ENCODE results near the gene SEC14L5. TPM values are rescaled to one million over a fixed set of nuclear protein-coding genes. Genes with fewer than 3 reads are reported as not detected.

The SEC14L5 gene
- total RNA-seq, 1 experiment from 2014 or later, result not detected

DNA sequence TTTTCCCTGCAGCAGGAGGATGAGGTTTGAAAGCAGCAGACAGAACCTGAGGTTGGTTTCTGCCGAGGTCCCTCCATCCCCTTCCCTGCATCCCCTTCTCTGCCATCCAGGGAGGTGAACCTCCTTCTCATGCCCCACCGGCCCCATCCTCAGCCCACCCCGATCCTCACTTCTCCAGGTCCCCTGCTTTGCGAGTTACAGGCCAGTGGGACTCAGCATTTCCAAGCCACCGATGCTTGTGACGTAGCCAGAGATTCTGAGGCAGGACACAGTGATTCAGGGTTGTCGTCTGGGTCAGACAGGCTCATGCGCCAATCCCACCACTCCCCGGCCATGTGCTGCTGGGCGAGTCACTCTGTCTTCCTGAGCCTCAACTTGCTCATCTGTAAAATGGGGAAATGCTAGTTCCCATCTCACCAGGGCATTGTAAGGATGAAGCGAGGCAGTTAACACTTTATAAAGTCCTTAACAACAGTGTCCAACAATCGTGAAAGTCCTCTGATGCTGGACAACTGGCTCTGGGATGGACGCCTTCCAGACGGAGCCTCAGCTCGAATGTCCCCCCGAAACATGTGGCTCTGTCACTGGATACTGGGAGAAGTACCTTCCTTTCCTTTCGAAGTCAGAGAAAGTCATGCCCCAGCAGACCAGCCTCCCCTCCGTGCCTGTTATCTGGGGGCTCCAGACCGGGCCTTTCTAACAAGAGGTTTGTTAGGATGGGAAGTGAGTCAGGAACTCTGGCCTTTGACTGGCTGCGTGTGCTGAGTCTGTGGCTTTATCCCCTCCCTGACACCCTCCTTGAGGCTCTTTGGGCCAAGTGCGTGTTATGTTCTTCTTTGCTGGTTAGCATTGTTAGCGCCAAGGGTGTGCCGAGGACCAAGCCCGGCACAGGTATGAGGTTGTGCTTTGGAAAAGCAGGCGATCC lies 21.9 kb downstream of the SEC14L5 start:
- no peak overlapping the region for H3K4me3 ChIP-seq
- no peaks in the 10 kb centered on the region for H3K4me1 ChIP-seq
- no peaks in the 10 kb centered on the region; the same call in 1 of the 2 replicates for H3K9me3 ChIP-seq (replicated peaks)
- no peak overlapping the region for H3K27ac ChIP-seq
- no peaks in the 10 kb centered on the region for H3K36me3 ChIP-seq
- DNase-seq, result no peak
- no peaks in the 10 kb centered on the region for H3K27me3 ChIP-seq

- Histone ChIP-seq H3K9me3 (replicated peaks) (no peaks in the 10 kb centered on the region; the same call in 1 of the 2 replicates), H3K27me3 (no peaks in the 10 kb centered on the region), H3K36me3 (no peaks in the 10 kb centered on the region), H3K27ac (no peak overlapping the region), H3K4me1 (no peaks in the 10 kb centered on the region), H3K4me3 (no peak overlapping the region)
- no peak for DNase-seq
These were observed 22.6 kb downstream of the SEC14L5 start for GRCh38 chr16:4980691-4981090.

DNA sequence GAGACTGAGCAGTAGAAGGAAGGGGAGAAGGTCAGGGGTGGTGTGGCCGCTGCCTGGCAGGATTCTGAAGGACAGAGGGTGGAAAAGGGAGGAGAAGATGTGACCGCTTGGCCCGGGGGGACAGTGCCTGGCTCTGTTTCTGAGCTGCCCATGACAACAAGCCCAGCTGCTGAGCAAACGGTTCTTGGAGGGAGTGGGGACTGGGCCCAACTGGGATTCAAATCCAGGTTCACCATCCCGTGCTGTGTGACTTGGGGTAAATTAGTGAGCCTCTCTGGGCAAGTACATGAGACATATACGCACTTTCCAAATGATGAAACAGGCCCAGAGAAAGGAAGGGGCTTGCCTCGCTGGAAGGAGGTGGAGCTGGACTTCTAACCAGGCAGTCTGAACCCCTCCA lies 23.3 kb downstream of the SEC14L5 start:
- H3K9me3 ChIP-seq (replicated peaks), result no peaks in the 10 kb centered on the region; the same call in 1 of the 2 replicates
- no peak for DNase-seq
- no peak overlapping the region for H3K27ac ChIP-seq
- H3K27me3 ChIP-seq, result no peaks in the 10 kb centered on the region
- H3K36me3 ChIP-seq, result no peaks in the 10 kb centered on the region
- no peak overlapping the region for H3K4me3 ChIP-seq
- H3K4me1 ChIP-seq, result no peaks in the 10 kb centered on the region

GRCh38 chr16:4982056-4982867 lies 24.1 kb downstream of the SEC14L5 start:
- Histone ChIP-seq H3K36me3 (no peaks in the 10 kb centered on the region), H3K4me1 (no peaks in the 10 kb centered on the region), H3K9me3 (replicated peaks) (no peaks in the 10 kb centered on the region; the same call in 1 of the 2 replicates), H3K4me3 (no peak overlapping the region), H3K27ac (no peak overlapping the region), H3K27me3 (no peaks in the 10 kb centered on the region)
- DNase-seq, result peak in 1 of 2 experiments; percentile 25

- Histone ChIP-seq H3K4me3 (no peak overlapping the region), H3K9me3 (replicated peaks) (no peaks in the 10 kb centered on the region; the same call in 1 of the 2 replicates), H3K36me3 (no peaks in the 10 kb centered on the region), H3K4me1 (no peaks in the 10 kb centered on the region), H3K27me3 (no peaks in the 10 kb centered on the region), H3K27ac (no peak overlapping the region)
- no peak for DNase-seq
These were observed 26.3 kb downstream of the SEC14L5 start for GRCh38 chr16:4984174-4984990.

- no peak for DNase-seq
- Histone ChIP-seq H3K9me3 (replicated peaks) (no peaks in the 10 kb centered on the region; the same call in 1 of the 2 replicates), H3K27me3 (no peaks in the 10 kb centered on the region), H3K36me3 (no peaks in the 10 kb centered on the region), H3K27ac (no peak overlapping the region), H3K4me1 (no peaks in the 10 kb centered on the region), H3K4me3 (no peak overlapping the region)
These were observed 29.1 kb downstream of the SEC14L5 start for GRCh38 chr16:4987250-4987579.

DNA sequence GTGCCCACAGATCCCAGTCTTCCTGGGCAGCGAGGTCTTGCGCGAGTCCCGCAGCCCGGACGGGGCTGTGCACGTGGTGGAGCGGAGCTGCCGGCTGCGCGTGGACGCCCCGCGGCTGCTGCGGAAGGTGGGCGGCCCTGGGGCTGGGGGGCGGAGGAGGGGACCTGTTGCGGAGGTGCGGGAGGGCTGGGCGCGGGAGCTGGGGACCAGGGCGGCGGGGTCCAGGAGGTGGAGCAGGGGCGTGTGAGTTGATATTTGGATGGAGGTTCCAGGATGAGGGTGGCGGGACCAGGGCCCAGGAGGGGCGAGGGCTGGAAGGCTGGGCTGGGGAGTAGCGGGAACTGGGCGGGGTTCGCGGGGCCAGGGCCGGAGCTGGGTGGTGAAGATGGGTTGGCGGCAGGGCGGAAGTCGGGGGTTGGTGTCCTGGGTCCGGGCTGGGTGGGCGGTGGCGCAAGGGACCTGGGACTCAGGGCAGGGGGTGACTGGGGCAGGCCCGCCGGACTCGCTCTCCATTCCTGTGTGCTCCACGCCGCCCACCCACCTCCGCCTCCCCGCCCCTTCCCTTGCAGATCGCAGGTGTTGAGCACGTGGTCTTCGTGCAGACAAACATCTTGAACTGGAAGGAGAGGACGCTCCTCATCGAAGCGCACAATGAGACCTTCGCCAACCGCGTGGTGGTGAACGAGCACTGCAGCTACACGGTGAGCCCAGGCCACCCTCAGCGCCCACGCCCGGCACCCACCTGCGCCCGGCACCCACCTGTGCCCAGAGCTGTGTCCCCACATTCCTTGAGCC lies 29.6 kb downstream of the SEC14L5 start:
- H3K9me3 ChIP-seq (replicated peaks), result no peaks in the 10 kb centered on the region; the same call in 1 of the 2 replicates
- no peaks in the 10 kb centered on the region for H3K36me3 ChIP-seq
- no peak overlapping the region for H3K27ac ChIP-seq
- no peaks in the 10 kb centered on the region for H3K27me3 ChIP-seq
- H3K4me1 ChIP-seq, result no peaks in the 10 kb centered on the region
- H3K4me3 ChIP-seq, result no peak overlapping the region
- no peak for DNase-seq

DNA sequence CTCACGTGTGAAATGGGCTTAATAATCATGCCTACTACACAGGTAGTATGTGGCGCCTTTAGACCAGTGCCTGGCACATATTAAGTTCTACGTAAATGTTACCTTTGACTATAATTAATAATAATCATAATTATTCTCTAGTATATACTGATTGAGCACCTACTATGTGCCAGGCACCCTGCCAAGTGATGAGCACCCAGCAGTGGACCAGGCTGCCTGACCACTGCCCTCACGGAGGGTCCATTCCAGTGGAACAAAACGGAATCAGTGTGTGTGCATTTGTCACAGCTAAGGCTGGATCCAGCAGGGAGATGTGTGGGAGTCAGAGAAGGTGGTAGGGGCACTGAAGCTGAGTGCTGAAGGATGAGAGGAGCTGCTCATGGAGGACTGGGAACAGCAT lies 30.5 kb downstream of the SEC14L5 start:
- no peak overlapping the region for H3K27ac ChIP-seq
- no peaks in the 10 kb centered on the region for H3K4me1 ChIP-seq
- DNase-seq, result no peak

GRCh38 chr16:4989391-4990006 lies 31.4 kb downstream of the SEC14L5 start:
- H3K27ac ChIP-seq, result no peak overlapping the region
- H3K4me1 ChIP-seq, result no peaks in the 10 kb centered on the region
- no peak for DNase-seq
- no peaks in the 10 kb centered on the region for H3K36me3 ChIP-seq
- no peaks in the 10 kb centered on the region for H3K9me3 ChIP-seq (replicated peaks)
- no peak overlapping the region for H3K4me3 ChIP-seq
- H3K27me3 ChIP-seq, result no peaks in the 10 kb centered on the region

More for the DNA sequence above, 30.5 kb downstream of the SEC14L5 start:
- Histone ChIP-seq H3K36me3 (no peaks in the 10 kb centered on the region), H3K9me3 (replicated peaks) (no peaks in the 10 kb centered on the region; the same call in 1 of the 2 replicates), H3K27me3 (no peaks in the 10 kb centered on the region), H3K4me3 (no peak overlapping the region)

DNA sequence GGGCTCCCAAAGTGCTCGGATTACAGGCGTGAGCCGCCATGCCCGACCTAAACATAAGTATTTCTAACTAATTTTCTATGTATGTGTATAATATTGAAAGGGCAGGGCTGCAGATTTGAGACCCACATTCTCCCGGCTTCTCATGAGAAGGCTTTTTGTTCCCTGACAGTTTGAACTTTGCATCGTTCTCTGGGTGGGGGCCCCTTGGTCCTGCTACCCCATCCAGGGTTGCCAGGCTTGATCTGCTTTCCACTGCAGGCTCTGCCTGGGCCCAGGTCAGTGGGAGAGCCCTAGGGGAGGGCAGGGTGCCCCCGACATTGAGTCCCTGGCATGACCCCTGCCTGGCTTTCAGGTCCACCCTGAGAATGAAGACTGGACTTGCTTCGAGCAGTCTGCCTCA lies 32.3 kb downstream of the SEC14L5 start:
- H3K4me3 ChIP-seq, result no peak overlapping the region
- H3K27me3 ChIP-seq, result no peaks in the 10 kb centered on the region

DNA sequence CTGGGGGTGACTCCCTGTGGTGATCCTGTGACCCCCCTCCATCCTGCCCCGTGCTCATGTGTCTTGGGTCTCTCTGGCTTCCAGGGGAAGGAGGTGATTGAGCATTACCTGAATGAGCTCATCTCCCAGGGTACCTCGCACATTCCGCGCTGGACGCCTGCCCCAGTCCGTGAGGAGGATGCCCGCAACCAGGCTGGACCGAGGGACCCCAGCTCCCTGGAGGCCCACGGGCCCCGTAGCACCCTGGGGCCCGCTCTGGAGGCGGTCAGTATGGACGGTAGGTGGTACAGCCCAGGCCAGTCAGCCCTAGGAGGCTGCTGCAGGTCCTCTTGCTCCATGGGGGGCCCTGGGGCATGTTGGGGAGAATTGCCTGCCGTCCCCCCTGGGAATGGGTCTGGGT lies 33.6 kb downstream of the SEC14L5 start:
- Histone ChIP-seq H3K27ac (no peak overlapping the region), H3K4me3 (no peak overlapping the region), H3K27me3 (no peaks in the 10 kb centered on the region), H3K4me1 (no peaks in the 10 kb centered on the region), H3K36me3 (no peaks in the 10 kb centered on the region), H3K9me3 (replicated peaks) (no peaks in the 10 kb centered on the region)
- no peak for DNase-seq

More for the DNA sequence above, 32.3 kb downstream of the SEC14L5 start:
- H3K4me1 ChIP-seq, result no peaks in the 10 kb centered on the region
- DNase-seq, result no peak
- no peaks in the 10 kb centered on the region for H3K36me3 ChIP-seq
- H3K9me3 ChIP-seq (replicated peaks), result no peaks in the 10 kb centered on the region
- no peak overlapping the region for H3K27ac ChIP-seq

DNA sequence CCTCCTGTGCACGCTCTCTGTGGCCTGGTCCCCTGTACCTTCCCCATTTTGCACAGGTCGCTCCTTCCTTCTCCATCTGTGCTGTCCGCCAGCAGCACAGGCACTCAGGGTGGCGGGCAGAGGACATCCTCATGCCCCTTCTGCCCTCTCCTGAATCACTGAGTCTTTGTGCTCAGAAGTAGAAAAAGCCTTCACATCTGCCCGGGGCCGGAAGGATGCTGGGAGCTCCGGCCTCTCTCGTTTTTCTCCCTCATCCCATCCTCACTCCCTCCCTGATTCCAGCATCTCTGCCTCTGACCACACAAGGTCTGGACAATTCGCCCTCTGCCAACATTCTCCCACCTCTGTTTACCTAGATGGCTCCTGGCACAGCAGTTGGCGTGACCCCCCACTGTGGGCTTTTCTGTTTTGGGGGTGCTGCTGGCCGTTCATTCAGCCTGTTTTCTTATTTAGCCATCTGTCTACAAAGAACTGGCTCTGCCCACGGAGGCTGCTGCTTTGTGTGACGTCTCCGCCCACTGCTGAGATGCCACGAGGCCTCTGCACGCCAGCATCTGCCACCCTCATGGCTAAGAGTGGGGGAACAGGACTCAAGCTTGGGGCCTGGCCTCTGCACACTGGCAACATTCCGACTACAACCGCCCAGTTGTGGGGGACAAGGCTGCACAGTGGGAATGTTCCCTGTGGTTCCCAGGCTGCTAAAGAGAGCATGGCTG lies 36.7 kb downstream of the SEC14L5 start:
- Histone ChIP-seq H3K27ac (no peak overlapping the region), H3K36me3 (no peaks in the 10 kb centered on the region), H3K27me3 (no peaks in the 10 kb centered on the region), H3K4me1 (no peaks in the 10 kb centered on the region), H3K4me3 (no peak overlapping the region), H3K9me3 (replicated peaks) (no peaks in the 10 kb centered on the region)
- no peak for DNase-seq

- H3K4me1 ChIP-seq, result no peaks in the 10 kb centered on the region
- H3K27ac ChIP-seq, result no peak overlapping the region
- H3K9me3 ChIP-seq (replicated peaks), result no peaks in the 10 kb centered on the region
- DNase-seq, result no peak
- H3K36me3 ChIP-seq, result no peaks in the 10 kb centered on the region
- no peak overlapping the region for H3K4me3 ChIP-seq
- H3K27me3 ChIP-seq, result 0 out of 2 replicates have a peak, but pooled peaks cover 5% of the 10 kb centered on the region
These were observed 42.5 kb downstream of the SEC14L5 start for GRCh38 chr16:5000573-5001001.

Measured in SJCRH30 (cell line).